ENCODE data around the gene CMSS1. TPM values are rescaled to one million over a fixed set of nuclear protein-coding genes. Genes with fewer than 3 reads are reported as not detected.

CMSS1 gene
- 198 TPM for polyA plus RNA-seq (2012; ENCODE audit: insufficient read depth, insufficient read length)

GRCh38 chr3:99817437-99818240 lies at the start of gene CMSS1:
TSS of gene CMSS1 (plus strand) at chr3:99817862.
- peak; percentile 83 for DNase-seq (ENCODE audit: low read depth, low spot score)
- H3K4me3 ChIP-seq (ENCODE audit: low read length): peak within 1 kb of the TSS; percentile 71

GRCh38 chr3:99768126-99768525 lies 49.5 kb upstream of the CMSS1 start:
- no peak for DNase-seq (ENCODE audit: low read depth, low spot score)
- H3K4me3 ChIP-seq (ENCODE audit: low read length): no peak overlapping the region

- no peak overlapping the region for H3K4me3 ChIP-seq (ENCODE audit: low read length)
- no peak for DNase-seq (ENCODE audit: low read depth, low spot score)
These were observed 48.7 kb upstream of the CMSS1 start for GRCh38 chr3:99768808-99769501.

- no peak for DNase-seq (ENCODE audit: low read depth, low spot score)
- H3K4me3 ChIP-seq (ENCODE audit: low read length): no peak overlapping the region
These were observed 45.5 kb upstream of the CMSS1 start for GRCh38 chr3:99772171-99772570.

GRCh38 chr3:99772671-99773070 lies 45.0 kb upstream of the CMSS1 start:
- DNase-seq (ENCODE audit: low read depth, low spot score): no peak

GRCh38 chr3:99774467-99774866 lies 43.2 kb upstream of the CMSS1 start:
- H3K4me3 ChIP-seq (ENCODE audit: low read length): no peak overlapping the region
- DNase-seq (ENCODE audit: low read depth, low spot score): no peak

More at GRCh38 chr3:99772671-99773070, 45.0 kb upstream of the CMSS1 start:
- H3K4me3 ChIP-seq (ENCODE audit: low read length): no peak overlapping the region

- H3K4me3 ChIP-seq (ENCODE audit: low read length): no peak overlapping the region
- DNase-seq (ENCODE audit: low read depth, low spot score): no peak
These were observed 41.0 kb upstream of the CMSS1 start for GRCh38 chr3:99776516-99777209.

GRCh38 chr3:99777210-99777549 lies 40.5 kb upstream of the CMSS1 start:
- H3K4me3 ChIP-seq (ENCODE audit: low read length): no peak overlapping the region
- no peak for DNase-seq (ENCODE audit: low read depth, low spot score)

GRCh38 chr3:99777708-99778107 lies 40.0 kb upstream of the CMSS1 start:
- no peak for DNase-seq (ENCODE audit: low read depth, low spot score)
- no peak overlapping the region for H3K4me3 ChIP-seq (ENCODE audit: low read length)

- no peak overlapping the region for H3K4me3 ChIP-seq (ENCODE audit: low read length)
- DNase-seq (ENCODE audit: low read depth, low spot score): peak; percentile 11
These were observed 36.9 kb upstream of the CMSS1 start for GRCh38 chr3:99780749-99781148.

GRCh38 chr3:99781761-99782160 lies 35.9 kb upstream of the CMSS1 start:
- H3K4me3 ChIP-seq (ENCODE audit: low read length): no peak overlapping the region
- no peak for DNase-seq (ENCODE audit: low read depth, low spot score)

GRCh38 chr3:99783011-99783573 lies 34.6 kb upstream of the CMSS1 start:
- H3K4me3 ChIP-seq (ENCODE audit: low read length): no peak overlapping the region
- DNase-seq (ENCODE audit: low read depth, low spot score): no peak

- DNase-seq (ENCODE audit: low read depth, low spot score): peak; percentile 28
- no peak overlapping the region for H3K4me3 ChIP-seq (ENCODE audit: low read length)
These were observed 28.5 kb upstream of the CMSS1 start for GRCh38 chr3:99789011-99789721.

GRCh38 chr3:99794485-99794884 lies 23.2 kb upstream of the CMSS1 start:
- no peak overlapping the region for H3K4me3 ChIP-seq (ENCODE audit: low read length)
- DNase-seq (ENCODE audit: low read depth, low spot score): no peak

- DNase-seq (ENCODE audit: low read depth, low spot score): no peak
- no peak overlapping the region for H3K4me3 ChIP-seq (ENCODE audit: low read length)
These were observed 22.1 kb upstream of the CMSS1 start for GRCh38 chr3:99795573-99795972.

GRCh38 chr3:99799422-99799821 lies 18.2 kb upstream of the CMSS1 start:
- DNase-seq (ENCODE audit: low read depth, low spot score): no peak

GRCh38 chr3:99803297-99803696 lies 14.4 kb upstream of the CMSS1 start:
- H3K4me3 ChIP-seq (ENCODE audit: low read length): no peak overlapping the region
- DNase-seq (ENCODE audit: low read depth, low spot score): no peak

More at GRCh38 chr3:99799422-99799821, 18.2 kb upstream of the CMSS1 start:
- no peak overlapping the region for H3K4me3 ChIP-seq (ENCODE audit: low read length)

GRCh38 chr3:99805160-99805559 lies 12.5 kb upstream of the CMSS1 start:
- no peak overlapping the region for H3K4me3 ChIP-seq (ENCODE audit: low read length)
- DNase-seq (ENCODE audit: low read depth, low spot score): no peak

- no peak overlapping the region for H3K4me3 ChIP-seq (ENCODE audit: low read length)
- peak; percentile 58 for DNase-seq (ENCODE audit: low read depth, low spot score)
These were observed 9.4 kb upstream of the CMSS1 start for GRCh38 chr3:99808163-99808794.

Data from Jurkat, Clone E6-1 (cell line).